ENCODE measurements around the gene C10orf67. TPM values are rescaled to one million over a fixed set of nuclear protein-coding genes. Genes with fewer than 3 reads are reported as not detected.
A peak's percentile ranks its signal among the peaks of the same experiment; 100 is the strongest.

The C10orf67 gene
- total RNA-seq, 1 donor = not detected

GRCh38 chr10:23158370-23158769 lies 186.2 kb downstream of the C10orf67 start:
- peak overlapping the region; percentile 30 for H3K4me3 ChIP-seq (ENCODE audit: insufficient read depth, low read length)
- H3K9me3 ChIP-seq (ENCODE audit: low read depth, low read length) = no peaks in the 10 kb centered on the region
- H3K79me2 ChIP-seq (ENCODE audit: insufficient read depth, low read length) = no peaks in the 10 kb centered on the region
- H3K27me3 ChIP-seq (ENCODE audit: insufficient read depth, low read length) = no peaks in the 10 kb centered on the region
- TF ChIP-seq CTCF (IDR thresholded peaks at IDR 0.05; ENCODE audit: extremely low read depth, low read depth, low read length) = peak; percentile 80
- no peaks in the 10 kb centered on the region for H3K36me3 ChIP-seq (ENCODE audit: insufficient read depth, low read length)
- DNase-seq (ENCODE audit: insufficient read length, low spot score, missing footprints) = peak; percentile 91
- peak overlapping the region; percentile 47 for H2AFZ ChIP-seq (ENCODE audit: low read length)
- peak overlapping the region; percentile 71 for H3K4me2 ChIP-seq (ENCODE audit: insufficient read depth, low read length)
- no peak overlapping the region for H3K27ac ChIP-seq (ENCODE audit: low read depth, low read length)
- peaks cover 6% of the 10 kb centered on the region for H3K4me1 ChIP-seq (ENCODE audit: insufficient read depth, low read length)
- H4K20me1 ChIP-seq (ENCODE audit: insufficient read depth, low read length) = no peaks in the 10 kb centered on the region

- Histone ChIP-seq H3K4me3 (ENCODE audit: insufficient read depth, low read length) (peak overlapping the region; percentile 30), H2AFZ (ENCODE audit: low read length) (peak overlapping the region; percentile 47), H3K27me3 (ENCODE audit: insufficient read depth, low read length) (no peaks in the 10 kb centered on the region)
These were observed 186.8 kb downstream of the C10orf67 start for GRCh38 chr10:23157691-23158369.

GRCh38 chr10:23157239-23157681 lies 187.3 kb downstream of the C10orf67 start:
- no peak overlapping the region for H3K4me2 ChIP-seq (ENCODE audit: insufficient read depth, low read length)
- no peak overlapping the region for H2AFZ ChIP-seq (ENCODE audit: low read length)
- H3K36me3 ChIP-seq (ENCODE audit: insufficient read depth, low read length) = no peaks in the 10 kb centered on the region
- peak; percentile 65 for DNase-seq (ENCODE audit: insufficient read length, low spot score, missing footprints)
- H3K9me3 ChIP-seq (ENCODE audit: low read depth, low read length) = no peaks in the 10 kb centered on the region
- H3K4me3 ChIP-seq (ENCODE audit: insufficient read depth, low read length) = no peak overlapping the region
- peaks cover 6% of the 10 kb centered on the region for H3K4me1 ChIP-seq (ENCODE audit: insufficient read depth, low read length)
- TF ChIP-seq CTCF (IDR thresholded peaks at IDR 0.05; ENCODE audit: extremely low read depth, low read depth, low read length) = no peak
- no peaks in the 10 kb centered on the region for H3K79me2 ChIP-seq (ENCODE audit: insufficient read depth, low read length)
- H3K27ac ChIP-seq (ENCODE audit: low read depth, low read length) = no peak overlapping the region
- H3K27me3 ChIP-seq (ENCODE audit: insufficient read depth, low read length) = no peaks in the 10 kb centered on the region
- no peaks in the 10 kb centered on the region for H4K20me1 ChIP-seq (ENCODE audit: insufficient read depth, low read length)

More at GRCh38 chr10:23157691-23158369, 186.8 kb downstream of the C10orf67 start:
- Histone ChIP-seq H3K36me3 (ENCODE audit: insufficient read depth, low read length) (no peaks in the 10 kb centered on the region), H3K4me2 (ENCODE audit: insufficient read depth, low read length) (peak overlapping the region; percentile 71), H3K79me2 (ENCODE audit: insufficient read depth, low read length) (no peaks in the 10 kb centered on the region), H3K4me1 (ENCODE audit: insufficient read depth, low read length) (peaks cover 6% of the 10 kb centered on the region), H3K9me3 (ENCODE audit: low read depth, low read length) (no peaks in the 10 kb centered on the region), H3K27ac (ENCODE audit: low read depth, low read length) (no peak overlapping the region), H4K20me1 (ENCODE audit: insufficient read depth, low read length) (no peaks in the 10 kb centered on the region)
- no peak for TF ChIP-seq CTCF (IDR thresholded peaks at IDR 0.05; ENCODE audit: extremely low read depth, low read depth, low read length)
- peak; percentile 44 for DNase-seq (ENCODE audit: insufficient read length, low spot score, missing footprints)

GRCh38 chr10:23156447-23157150 lies 188.0 kb downstream of the C10orf67 start:
- Histone ChIP-seq H3K4me2 (ENCODE audit: insufficient read depth, low read length) (no peak overlapping the region), H4K20me1 (ENCODE audit: insufficient read depth, low read length) (no peaks in the 10 kb centered on the region), H3K4me1 (ENCODE audit: insufficient read depth, low read length) (peaks cover 6% of the 10 kb centered on the region), H3K9me3 (ENCODE audit: low read depth, low read length) (no peaks in the 10 kb centered on the region), H3K79me2 (ENCODE audit: insufficient read depth, low read length) (no peaks in the 10 kb centered on the region), H3K27me3 (ENCODE audit: insufficient read depth, low read length) (no peaks in the 10 kb centered on the region), H3K36me3 (ENCODE audit: insufficient read depth, low read length) (no peaks in the 10 kb centered on the region), H2AFZ (ENCODE audit: low read length) (no peak overlapping the region), H3K27ac (ENCODE audit: low read depth, low read length) (no peak overlapping the region), H3K4me3 (ENCODE audit: insufficient read depth, low read length) (no peak overlapping the region)
- peak; percentile 44 for DNase-seq (ENCODE audit: insufficient read length, low spot score, missing footprints)
- TF ChIP-seq CTCF (IDR thresholded peaks at IDR 0.05; ENCODE audit: extremely low read depth, low read depth, low read length) = no peak
